GM12878 (cell line): ENCODE measurements around the gene RAB3GAP1. TPM values are rescaled to one million over a fixed set of nuclear protein-coding genes. Genes with fewer than 3 reads are reported as not detected.

Source experiments
- ATAC-seq: fragments of 200-7000 bp; cut with Tn5 transposase; 3 replicates; pipeline ENCODE4 v1.9.1; 2020; ENCODE audit warnings: mild to moderate bottlenecking, moderate library complexity
- BruUV-seq: library from RNA; stranded (reverse); fragments of 400-500 nt; replicated peaks from 2 replicates; lab custom pipeline; 2021; lab: Mats Ljungman, UMichigan
- CTCF ChIA-PET: fragments of 300-600 bp; sonication (Branson Sonifier 250); formaldehyde crosslinking; extraction: SDS; loops from one replicate; lab custom pipeline; 2021; ENCODE audit warnings: inconsistent platforms; lab: Yijun Ruan, JAX
- POLR2A ChIA-PET: fragments of 350-600 bp; formaldehyde crosslinking; extraction: SDS; loops from one replicate; lab custom pipeline; 2021; ENCODE audit warnings: inconsistent platforms; lab: Charles Lee
- RAD21 ChIA-PET: fragments of 300-600 bp; sonication (Branson Sonifier 250); formaldehyde crosslinking; loops from one replicate; lab custom pipeline; 2023; ENCODE audit warnings: antibody characterized with exemption; ENCODE audit not compliant: unreplicated experiment; lab: Charles Lee
- SMC1A ChIA-PET: fragments of 300-600 bp; sonication (Branson Sonifier 250); formaldehyde crosslinking; loops from one replicate; lab custom pipeline; 2023; ENCODE audit not compliant: unreplicated experiment, uncharacterized antibody; lab: Charles Lee
- DNase-seq: peaks from one replicate; pipeline ENCODE4 v3.0.0-alpha.2; 2011; ENCODE audit warnings: low read depth, low spot score
- FAIRE-seq: peaks from 3 replicates; lab custom pipeline; 2011; peaks lifted over from hg19 to GRCh38; lab: Jason Lieb, UNC
- H2AFZ ChIP-seq: 2 replicates; pipeline ENCODE4 v1.6.0; 2011; ENCODE audit warnings: low read depth, low read length, control low read depth; ENCODE audit not compliant: control insufficient read depth
- H3K27ac ChIP-seq: 2 replicates; pipeline ENCODE4 v1.5.1; 2011; ENCODE audit warnings: control low read depth; ENCODE audit not compliant: control insufficient read depth, insufficient read depth
- H3K27me3 ChIP-seq, 2 experiments: replicated peaks in 1 of 2; 2 replicates each; pipeline versions ENCODE4 v1.6.0 to v1.6.1; 2011; ENCODE audit warnings: low read length in 1 of 2; ENCODE audit not compliant: control insufficient read depth in 2 of 2, insufficient read depth in 2 of 2
- H3K36me3 ChIP-seq, 2 experiments: 2 replicates each; pipeline ENCODE4 v1.5.1; 2011; ENCODE audit warnings: low read length in 1 of 2; ENCODE audit not compliant: control insufficient read depth in 2 of 2, insufficient read depth in 2 of 2
- H3K4me1 ChIP-seq: 2 replicates; pipeline ENCODE4 v1.6.1; 2011; ENCODE audit warnings: mild to moderate bottlenecking, low read length, moderate library complexity, mixed read lengths; ENCODE audit not compliant: control insufficient read depth, insufficient read depth
- H3K4me2 ChIP-seq: 2 replicates; pipeline ENCODE4 v1.6.0; 2011; ENCODE audit warnings: control low read depth; ENCODE audit not compliant: control insufficient read depth, insufficient read depth
- H3K4me3 ChIP-seq: fragments of 200-600 bp; sonication (generic); 2 replicates; pipeline ENCODE4 v1.5.1; 2016
- H3K79me2 ChIP-seq: 2 replicates; pipeline ENCODE4 v1.6.0; 2011; ENCODE audit warnings: low read length; ENCODE audit not compliant: control insufficient read depth, insufficient read depth
- H3K9ac ChIP-seq: 2 replicates; pipeline ENCODE4 v1.8.0; 2011; ENCODE audit warnings: low read length, control low read depth, mixed read lengths; ENCODE audit not compliant: control insufficient read depth, insufficient read depth
- H3K9me3 ChIP-seq: replicated peaks from 3 replicates; pipeline ENCODE4 v1.5.1; 2011; ENCODE audit warnings: mild to moderate bottlenecking, low read length; ENCODE audit not compliant: control insufficient read depth, insufficient read depth
- H4K20me1 ChIP-seq: 2 replicates; pipeline ENCODE4 v1.6.0; 2011; ENCODE audit not compliant: control insufficient read depth, insufficient read depth
- BRCA1 ChIP-seq: IDR thresholded peaks from 2 replicates; pipeline ENCODE4 v1.6.1; 2011; ENCODE audit warnings: low read depth, low read length, improper control_type of control experiment
- CHD2 ChIP-seq: IDR thresholded peaks from 2 replicates; pipeline ENCODE4 v1.6.1; 2011; ENCODE audit warnings: low read depth, low read length, improper control_type of control experiment, borderline replicate concordance
- E2F8 ChIP-seq: fragments of 450-650 bp; IDR thresholded peaks from 2 replicates; pipeline ENCODE4 v1.6.1; 2018; ENCODE audit warnings: mild to moderate bottlenecking, low read depth, moderate library complexity; ENCODE audit not compliant: partially characterized antibody
- HDGF ChIP-seq: fragments of 450-650 bp; IDR thresholded peaks from 2 replicates; pipeline ENCODE4 v1.6.1; 2016; ENCODE audit warnings: antibody characterized with exemption
- IRF4 ChIP-seq: IDR thresholded peaks from 2 replicates; pipeline ENCODE4 v1.6.1; 2011; ENCODE audit warnings: low read depth, low read length
- ZNF274 ChIP-seq: IDR thresholded peaks from one replicate; pipeline ENCODE4 v1.8.0; 2011; ENCODE audit not compliant: insufficient read length, insufficient read depth
- in situ Hi-C: fragments of 300-500 bp; cut with MboI; formaldehyde crosslinking; loops from 9 replicates; pipeline ENCODE4 v1.14.3; 2018; ENCODE audit warnings: mixed read lengths
- intact Hi-C: fragments of 100-400 bp; cut with micrococcal nuclease; formaldehyde crosslinking; loops from one replicate; pipeline ENCODE4 v1.14.2; 2022; ENCODE audit not compliant: unreplicated experiment
- polyA plus RNA-seq, 11 experiments: library from polyadenylated mRNA; depleted of rRNA in 4 of 11; unstranded in 6 of 11; stranded (reverse) in 5 of 11; fragments of >200 nt; fragmentation: Nextera tagmentation in 4 of 11; fragmentation: Illumina TruSeq in 1 of 11; extraction: Ambion mirVana in 4 of 11; extraction: Trizol in 1 of 11; gene quantifications; 1 replicate in 1 of 11; 2 replicates in 10 of 11; pipeline versions ENCODE4 v1.2.1 to v1.2.3, GENCODE V29; 2011 to 2016; ENCODE audit warnings: inconsistent platforms in 2 of 11, missing spikeins in 2 of 11, low read depth in 1 of 11
- total RNA-seq, 4 experiments: library from RNA; depleted of rRNA in 3 of 4; stranded (reverse); fragments of >200 nt in 3 of 4; fragmentation: Illumina TruSeq in 1 of 4; extraction: Trizol in 1 of 4; gene quantifications; 2 replicates each; pipeline versions ENCODE4 v1.2.1 to v1.2.3, GENCODE V29; 2013 to 2021

Gene RAB3GAP1
- total and polyA plus RNA-seq, 10 of the 15 experiments (the other 5 are each of a cell fraction or from before 2014, with no cell fraction given) = 13.7 to 36.9 (median 21.0) TPM

GRCh38 chr2:135202751-135203150, 150.7 kb downstream of the RAB3GAP1 start:
- no peak overlapping the region for H3K4me3 ChIP-seq
- no peaks in the 10 kb centered on the region for H4K20me1 ChIP-seq
- H3K36me3 ChIP-seq = no peaks in the 10 kb centered on the region
- no peak overlapping the region for H3K27ac ChIP-seq
- H3K4me2 ChIP-seq = no peak overlapping the region
- in situ Hi-C loops = no loop called here
- RAD21 ChIA-PET = no interaction called here
- intact Hi-C loops = no loop called here
- no peaks in the 10 kb centered on the region for H3K4me1 ChIP-seq
- POLR2A ChIA-PET = no interaction called here
- no peak overlapping the region for H3K9ac ChIP-seq
- CTCF ChIA-PET = no interaction called here
- no peaks in the 10 kb centered on the region for H3K79me2 ChIP-seq
- no peaks in the 10 kb centered on the region for H3K9me3 ChIP-seq
- no peaks in the 10 kb centered on the region for H3K27me3 ChIP-seq
- DNase-seq (no peak), FAIRE-seq (no peak), ATAC-seq (no peak)
- SMC1A ChIA-PET = no interaction called here
- no TSS peak for BruUV-seq
- TF ChIP-seq BRCA1 = no peak
- no peak for TF ChIP-seq HDGF
- TF ChIP-seq ZNF274 = no peak
- TF ChIP-seq CHD2 = no peak
- TF ChIP-seq IRF4 = no peak
- no peak for TF ChIP-seq E2F8
- no peak overlapping the region for H2AFZ ChIP-seq
